ENCODE results near the gene SLC25A29. TPM values are rescaled to one million over a fixed set of nuclear protein-coding genes. Genes with fewer than 3 reads are reported as not detected.

The SLC25A29 gene
- total and polyA plus RNA-seq, 2 of the 8 experiments (the other 6 are each of a cell fraction or from before 2014, with no cell fraction given), result 135 to 177 TPM

DNA sequence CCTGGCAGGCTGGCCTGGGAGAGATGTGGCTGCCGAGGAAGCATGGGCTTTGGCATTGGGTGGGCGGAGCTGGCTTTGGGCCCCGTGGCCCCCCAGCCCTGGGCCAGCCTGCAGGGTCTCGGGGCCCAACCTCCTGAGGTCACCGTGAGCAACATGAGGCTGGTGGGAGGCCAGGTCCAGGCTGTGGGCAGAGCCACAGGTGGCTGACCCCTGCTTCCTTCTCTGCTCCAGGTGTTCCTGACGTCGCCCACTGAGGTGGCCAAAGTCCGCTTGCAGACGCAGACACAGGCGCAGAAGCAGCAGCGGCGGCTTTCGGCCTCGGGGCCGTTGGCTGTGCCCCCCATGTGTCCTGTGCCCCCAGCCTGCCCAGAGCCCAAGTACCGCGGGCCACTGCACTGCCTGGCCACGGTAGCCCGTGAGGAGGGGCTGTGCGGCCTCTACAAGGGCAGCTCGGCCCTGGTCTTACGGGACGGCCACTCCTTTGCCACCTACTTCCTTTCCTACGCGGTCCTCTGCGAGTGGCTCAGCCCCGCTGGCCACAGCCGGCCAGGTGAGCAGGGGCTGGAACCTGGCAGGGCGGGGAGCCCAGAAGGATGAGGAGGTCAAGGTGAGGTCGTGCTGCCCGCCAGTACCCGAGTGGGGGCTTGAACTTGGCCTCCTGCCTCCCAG is 22.4 kb upstream of the SLC25A29 start:
- H3K23me2 ChIP-seq (ENCODE audit: low read depth, low read length), result no peaks in the 10 kb centered on the region; the same call in 1 of the 2 replicates
- H3K4ac ChIP-seq (replicated peaks; ENCODE audit: insufficient read length, low read depth, low read length), result no peak overlapping the region
- WGBS, 2 experiments (ENCODE audit: extremely low coverage in 1 of 2, insufficient coverage in 1 of 2, insufficient read length in 1 of 2, insufficient replicate concordance in 2 of 2, low coverage in 1 of 2, low lambda C conversion rate in 2 of 2, missing lambda C conversion rate in 1 of 2), result 92% methylated on average over 30 of the region's 32 CpGs; no CpG with 5 or more reads in 1 of the 2 experiments
- H3K79me1 ChIP-seq (ENCODE audit: low read depth, low read length), result no peaks in the 10 kb centered on the region
- 0 out of 7 replicates have a peak, but pooled peaks cover 0 to 4% (median 0%) of the 10 kb centered on the region in 4 experiments for H3K4me1 ChIP-seq (replicated peaks in 1 of 4; ENCODE audit: control insufficient read depth in 3 of 4, insufficient read depth in 4 of 4, low read length in 3 of 4)
- H3K9me3 ChIP-seq (ENCODE audit: insufficient read depth in 2 of 2, low read depth in 1 of 2, low read length in 1 of 2), result no peaks in the 10 kb centered on the region
- no peak overlapping the region for H3K27ac ChIP-seq (ENCODE audit: low read depth, low read length)
- no peak overlapping the region for H3K4me2 ChIP-seq (ENCODE audit: insufficient read depth in 1 of 2, low read depth in 2 of 2, low read length in 2 of 2)
- H3K56ac ChIP-seq (replicated peaks; ENCODE audit: insufficient read length, low read depth, low read length), result no peak overlapping the region
- H2BK120ac ChIP-seq (replicated peaks; ENCODE audit: low read depth, low read length), result no peak overlapping the region
- no peak overlapping the region; a peak in 1 of 7 replicates for H3K9ac ChIP-seq (replicated peaks in 1 of 4; ENCODE audit: extremely low read depth in 1 of 4, low read depth in 3 of 4, low read length in 3 of 4)
- ChIA-PET CTCF (ENCODE audit: partially characterized antibody) (interaction anchor here (1.7 kb wide), 1 partner anchor 309 kb away, joined by 3 read pairs; no protein-coding TSS in a partner anchor), POLR2A (ENCODE audit: partially characterized antibody) (interaction anchor here (0.7 to 1.8 kb wide), 5 partner anchors 9 to 63 kb away, joined by 3 to 5 read pairs (median 3); no protein-coding TSS in a partner anchor)
- peaks cover 0 to 1% of the 10 kb centered on the region in 2 experiments for H4K20me1 ChIP-seq (replicated peaks in 1 of 2; ENCODE audit: control insufficient read depth in 1 of 2, insufficient read depth in 2 of 2, low read length in 2 of 2)
- no peak overlapping the region for H4K5ac ChIP-seq (ENCODE audit: insufficient read length, low read depth, low read length)
- DNase-seq (ENCODE audit: low read depth in 1 of 2, low spot score in 2 of 2), result no peak
- no peak for FAIRE-seq
- no peak overlapping the region for H2AK5ac ChIP-seq (ENCODE audit: low read depth, low read length)
- H4K91ac ChIP-seq (replicated peaks; ENCODE audit: insufficient read length, low read length), result no peak overlapping the region
- no peaks in the 10 kb centered on the region for H3K79me2 ChIP-seq (ENCODE audit: control insufficient read depth in 1 of 2, insufficient read depth in 2 of 2, low read length in 2 of 2)
- H2BK20ac ChIP-seq (ENCODE audit: low read length), result no peak overlapping the region
- H3K4me3 ChIP-seq (ENCODE audit: extremely low read depth in 1 of 4, insufficient read depth in 2 of 4, low read depth in 3 of 4, low read length in 4 of 4), result no peak overlapping the region
- no peak overlapping the region for H3K18ac ChIP-seq (ENCODE audit: extremely low read depth, low read length)
- H2BK12ac ChIP-seq (ENCODE audit: low read depth, low read length), result no peak overlapping the region
- no peak overlapping the region for H2BK15ac ChIP-seq (ENCODE audit: low read length)
- no peaks in the 10 kb centered on the region for H3K27me3 ChIP-seq (replicated peaks in 1 of 4; ENCODE audit: control insufficient read depth in 3 of 4, extremely low read depth in 1 of 4, insufficient read depth in 3 of 4, low read length in 3 of 4)
- no peak overlapping the region for H2BK5ac ChIP-seq (ENCODE audit: low read depth, low read length)
- no peak overlapping the region for H3K23ac ChIP-seq (ENCODE audit: insufficient read length)
- H4K8ac ChIP-seq (ENCODE audit: extremely low read depth, insufficient read depth, low read length), result peak overlapping the region; percentile 53; the same call in 1 of the 2 replicates
- peak overlapping the region; percentile 87; the same call in 1 of the 2 replicates for H2AFZ ChIP-seq (ENCODE audit: low read length)
- 0 out of 8 replicates have a peak, but pooled peaks cover 0 to 3% (median 0%) of the 10 kb centered on the region in 4 experiments for H3K36me3 ChIP-seq (ENCODE audit: control insufficient read depth in 2 of 4, insufficient read depth in 4 of 4, low read length in 3 of 4)
- no peak overlapping the region for H3K14ac ChIP-seq (ENCODE audit: insufficient read length)
- TF ChIP-seq ASH2L (IDR thresholded peaks at IDR 0.05; ENCODE audit: low read length) (no peak), SIRT6 (IDR thresholded peaks at IDR 0.05; ENCODE audit: low read length) (no peak), BRCA1 (IDR thresholded peaks at IDR 0.05; ENCODE audit: low read depth, low read length) (no peak), BCL11A (IDR thresholded peaks at IDR 0.05; ENCODE audit: low read depth in 2 of 2, low read length in 2 of 2) (no peak), SP2 (IDR thresholded peaks at IDR 0.05; ENCODE audit: low read length) (no peak), RFX5 (IDR thresholded peaks at IDR 0.05; ENCODE audit: borderline replicate concordance, low read depth, low read length) (no peak), TBP (IDR thresholded peaks at IDR 0.05; ENCODE audit: low read depth, low read length) (no peak), SUZ12 (IDR thresholded peaks at IDR 0.05; ENCODE audit: low read length) (no peak), MAX (IDR thresholded peaks at IDR 0.05) (no peak)
- TF ChIP-seq, protein P1, sequence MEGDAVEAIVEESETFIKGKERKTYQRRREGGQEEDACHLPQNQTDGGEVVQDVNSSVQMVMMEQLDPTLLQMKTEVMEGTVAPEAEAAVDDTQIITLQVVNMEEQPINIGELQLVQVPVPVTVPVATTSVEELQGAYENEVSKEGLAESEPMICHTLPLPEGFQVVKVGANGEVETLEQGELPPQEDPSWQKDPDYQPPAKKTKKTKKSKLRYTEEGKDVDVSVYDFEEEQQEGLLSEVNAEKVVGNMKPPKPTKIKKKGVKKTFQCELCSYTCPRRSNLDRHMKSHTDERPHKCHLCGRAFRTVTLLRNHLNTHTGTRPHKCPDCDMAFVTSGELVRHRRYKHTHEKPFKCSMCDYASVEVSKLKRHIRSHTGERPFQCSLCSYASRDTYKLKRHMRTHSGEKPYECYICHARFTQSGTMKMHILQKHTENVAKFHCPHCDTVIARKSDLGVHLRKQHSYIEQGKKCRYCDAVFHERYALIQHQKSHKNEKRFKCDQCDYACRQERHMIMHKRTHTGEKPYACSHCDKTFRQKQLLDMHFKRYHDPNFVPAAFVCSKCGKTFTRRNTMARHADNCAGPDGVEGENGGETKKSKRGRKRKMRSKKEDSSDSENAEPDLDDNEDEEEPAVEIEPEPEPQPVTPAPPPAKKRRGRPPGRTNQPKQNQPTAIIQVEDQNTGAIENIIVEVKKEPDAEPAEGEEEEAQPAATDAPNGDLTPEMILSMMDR (IDR thresholded peaks at IDR 0.05; ENCODE audit: control extremely low read depth in 1 of 3, insufficient read depth in 1 of 3, low read depth in 1 of 3, low read length in 3 of 3), result no peak

All from H1 (cell line).